Gastroesophageal sphincter (tissue), 3 donors: ENCODE data around the gene ICA1.

Source experiments
- POLR2AphosphoS5 ChIP-seq: sonication (generic); formaldehyde crosslinking; IDR thresholded peaks from one replicate; pipeline ENCODE4 v1.6.1; 2017; ENCODE audit warnings: antibody characterized with exemption
- TF ChIP-seq, protein P1 (sequence below), 4 experiments: fragments of 200-600 bp in 2 of 4; fragments of 450-650 bp in 2 of 4; sonication (generic) in 1 of 4; IDR thresholded peaks; one replicate each; pipeline ENCODE4 v1.5.1; 2017 to 2019; ENCODE audit warnings: antibody characterized with exemption in 4 of 4, mild to moderate bottlenecking in 2 of 4, moderate library complexity in 2 of 4

GRCh38 chr7:8220376-8221100 is 41.4 kb downstream of the ICA1 start:
- TF ChIP-seq, protein P1, sequence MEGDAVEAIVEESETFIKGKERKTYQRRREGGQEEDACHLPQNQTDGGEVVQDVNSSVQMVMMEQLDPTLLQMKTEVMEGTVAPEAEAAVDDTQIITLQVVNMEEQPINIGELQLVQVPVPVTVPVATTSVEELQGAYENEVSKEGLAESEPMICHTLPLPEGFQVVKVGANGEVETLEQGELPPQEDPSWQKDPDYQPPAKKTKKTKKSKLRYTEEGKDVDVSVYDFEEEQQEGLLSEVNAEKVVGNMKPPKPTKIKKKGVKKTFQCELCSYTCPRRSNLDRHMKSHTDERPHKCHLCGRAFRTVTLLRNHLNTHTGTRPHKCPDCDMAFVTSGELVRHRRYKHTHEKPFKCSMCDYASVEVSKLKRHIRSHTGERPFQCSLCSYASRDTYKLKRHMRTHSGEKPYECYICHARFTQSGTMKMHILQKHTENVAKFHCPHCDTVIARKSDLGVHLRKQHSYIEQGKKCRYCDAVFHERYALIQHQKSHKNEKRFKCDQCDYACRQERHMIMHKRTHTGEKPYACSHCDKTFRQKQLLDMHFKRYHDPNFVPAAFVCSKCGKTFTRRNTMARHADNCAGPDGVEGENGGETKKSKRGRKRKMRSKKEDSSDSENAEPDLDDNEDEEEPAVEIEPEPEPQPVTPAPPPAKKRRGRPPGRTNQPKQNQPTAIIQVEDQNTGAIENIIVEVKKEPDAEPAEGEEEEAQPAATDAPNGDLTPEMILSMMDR (IDR thresholded peaks at IDR 0.05), result no peak
- TF ChIP-seq POLR2AphosphoS5, result no peak
